Measurements from ENCODE around the gene FMO4. TPM values are rescaled to one million over a fixed set of nuclear protein-coding genes. Genes with fewer than 3 reads are reported as not detected.
A peak's percentile ranks its signal among the peaks of the same experiment; 100 is the strongest.

The FMO4 gene
- total and polyA plus RNA-seq, 10 of the 15 experiments (the other 5 are each of a cell fraction or from before 2014, with no cell fraction given): 0.26 to 3.0 (median 1.1) TPM

GRCh38 chr1:171313319-171313834 lies 606 bp upstream of the FMO4 start (continued):
- no peak for TF ChIP-seq BCL3 (IDR thresholded peaks at IDR 0.05; ENCODE audit: borderline replicate concordance, insufficient read depth, low read depth, low read length, poor library complexity, severe bottlenecking)
- no peak for TF ChIP-seq FOXK2 (IDR thresholded peaks at IDR 0.05)
- TF ChIP-seq IKZF1 (conservative IDR thresholded peaks at IDR 0.05): 0 out of 2 replicates have a peak, but pooled peaks have one; percentile 9
- 0 out of 2 replicates have a peak, but pooled peaks have one; percentile 21 for TF ChIP-seq TBL1XR1 (IDR thresholded peaks at IDR 0.05; ENCODE audit: low read depth, low read length)
- no peak for TF ChIP-seq MYC (IDR thresholded peaks at IDR 0.05; ENCODE audit: insufficient read depth, insufficient read length, insufficient replicate concordance, low read length, severe bottlenecking)
- no peak for TF ChIP-seq E4F1 (IDR thresholded peaks at IDR 0.05; ENCODE audit: borderline replicate concordance, partially characterized antibody)
- TF ChIP-seq IRF5 (IDR thresholded peaks at IDR 0.05; ENCODE audit: borderline replicate concordance): no peak
- peak; percentile 37; the same call in 1 of the 2 replicates for TF ChIP-seq RUNX3 (IDR thresholded peaks at IDR 0.05; ENCODE audit: low read length)
- TF ChIP-seq ZZZ3 (IDR thresholded peaks at IDR 0.05; ENCODE audit: control insufficient read depth, insufficient read length, low read depth): no peak
- no peak for TF ChIP-seq NRF1 (conservative IDR thresholded peaks at IDR 0.05; ENCODE audit: low read depth, low read length)
- no peak for TF ChIP-seq NR2C2 (IDR thresholded peaks at IDR 0.05; ENCODE audit: borderline replicate concordance, control insufficient read depth, insufficient read length, low read depth)
